ENCODE data around the gene SRGAP1.

DNA sequence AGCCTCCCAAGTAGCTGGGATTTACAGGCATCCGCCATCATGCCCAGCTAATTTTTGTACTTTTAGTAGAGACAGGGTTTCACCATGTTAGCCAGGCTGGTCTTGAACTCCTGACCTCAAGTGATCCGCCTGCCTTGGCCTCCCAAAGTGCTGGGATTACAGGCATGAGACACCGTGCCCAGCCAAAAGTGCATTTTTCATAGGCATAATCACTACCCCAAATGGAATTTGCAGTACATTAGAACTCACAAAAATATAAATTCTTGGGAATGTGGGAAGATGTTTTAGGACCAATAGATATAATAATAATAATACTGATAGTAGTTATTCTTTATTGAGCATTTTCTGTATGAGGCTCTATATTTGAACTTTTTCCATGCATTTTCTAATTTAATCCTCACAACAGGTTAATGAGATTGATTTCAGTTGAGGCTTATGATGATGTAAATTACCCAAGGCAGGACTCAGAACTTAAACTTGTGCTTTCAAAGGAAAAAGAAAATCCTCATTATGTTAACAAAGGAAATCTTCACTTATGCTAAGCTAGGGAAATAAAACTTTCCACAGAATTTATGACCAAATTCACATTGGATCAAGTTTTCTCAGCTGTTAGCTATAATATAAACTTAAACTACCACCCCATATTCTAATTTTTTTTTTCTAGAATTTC lies 121.6 kb downstream of the SRGAP1 start:
- TF ChIP-seq, protein P1, sequence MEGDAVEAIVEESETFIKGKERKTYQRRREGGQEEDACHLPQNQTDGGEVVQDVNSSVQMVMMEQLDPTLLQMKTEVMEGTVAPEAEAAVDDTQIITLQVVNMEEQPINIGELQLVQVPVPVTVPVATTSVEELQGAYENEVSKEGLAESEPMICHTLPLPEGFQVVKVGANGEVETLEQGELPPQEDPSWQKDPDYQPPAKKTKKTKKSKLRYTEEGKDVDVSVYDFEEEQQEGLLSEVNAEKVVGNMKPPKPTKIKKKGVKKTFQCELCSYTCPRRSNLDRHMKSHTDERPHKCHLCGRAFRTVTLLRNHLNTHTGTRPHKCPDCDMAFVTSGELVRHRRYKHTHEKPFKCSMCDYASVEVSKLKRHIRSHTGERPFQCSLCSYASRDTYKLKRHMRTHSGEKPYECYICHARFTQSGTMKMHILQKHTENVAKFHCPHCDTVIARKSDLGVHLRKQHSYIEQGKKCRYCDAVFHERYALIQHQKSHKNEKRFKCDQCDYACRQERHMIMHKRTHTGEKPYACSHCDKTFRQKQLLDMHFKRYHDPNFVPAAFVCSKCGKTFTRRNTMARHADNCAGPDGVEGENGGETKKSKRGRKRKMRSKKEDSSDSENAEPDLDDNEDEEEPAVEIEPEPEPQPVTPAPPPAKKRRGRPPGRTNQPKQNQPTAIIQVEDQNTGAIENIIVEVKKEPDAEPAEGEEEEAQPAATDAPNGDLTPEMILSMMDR (IDR thresholded peaks at IDR 0.05): no peak
- no peak for TF ChIP-seq POLR2A (IDR thresholded peaks at IDR 0.05)

All from right lobe of liver (tissue), 4 donors.